Suprapubic skin (tissue), 4 donors: ENCODE data around the gene RASA3. TPM values are rescaled to one million over a fixed set of nuclear protein-coding genes. Genes with fewer than 3 reads are reported as not detected.
A peak's percentile ranks its signal among the peaks of the same experiment; 100 is the strongest.

Experiments
- DNase-seq, 2 donors: peaks; one replicate each; pipeline ENCODE4 v3.0.0-alpha.2; 2019; ENCODE audit warnings: low spot score in 2 of 2
- H3K27ac ChIP-seq: fragments of 200-600 bp; sonication (generic); one replicate; pipeline ENCODE4 v1.5.1; 2019
- H3K27me3 ChIP-seq: fragments of 200-600 bp; sonication (generic); one replicate; pipeline ENCODE4 v1.5.1; 2019
- H3K36me3 ChIP-seq: fragments of 200-600 bp; sonication (generic); one replicate; pipeline ENCODE4 v1.5.1; 2019
- H3K4me1 ChIP-seq: fragments of 200-600 bp; sonication (generic); one replicate; pipeline ENCODE4 v1.5.1; 2019
- H3K4me3 ChIP-seq: fragments of 200-600 bp; sonication (generic); one replicate; pipeline ENCODE4 v1.5.1; 2019; ENCODE audit warnings: mild to moderate bottlenecking
- H3K9me3 ChIP-seq: fragments of 200-600 bp; sonication (generic); one replicate; pipeline ENCODE4 v1.5.1; 2019
- EP300 ChIP-seq: sonication (generic); formaldehyde crosslinking; IDR thresholded peaks from one replicate; pipeline ENCODE4 v1.6.1; 2017; ENCODE audit warnings: antibody characterized with exemption
- POLR2A ChIP-seq, 2 donors: fragments of 450-650 bp; IDR thresholded peaks; one replicate each; pipeline ENCODE4 v1.6.1; 2017; ENCODE audit warnings: antibody characterized with exemption in 2 of 2, mild to moderate bottlenecking in 2 of 2, moderate library complexity in 2 of 2
- POLR2AphosphoS5 ChIP-seq, 3 donors: sonication (generic); formaldehyde crosslinking; IDR thresholded peaks; one replicate each; pipeline ENCODE4 v1.6.1; 2017; ENCODE audit warnings: antibody characterized with exemption in 3 of 3
- WGBS: methylation state at CpG from one replicate; pipeline ENCODE4 v1.1.5; 2018; 5-methylcytosine and 5-hydroxymethylcytosine counted together
- total RNA-seq, 4 donors: library from RNA; depleted of rRNA; stranded (reverse); fragments of >200 nt; gene quantifications; one replicate each; pipeline ENCODE4 v1.1.0, GENCODE V29; 2016
- TF ChIP-seq, protein P1 (sequence below), 2 donors: fragments of 200-600 bp in 1 of 2; fragments of 450-650 bp in 1 of 2; sonication (generic) in 1 of 2; IDR thresholded peaks; one replicate each; pipeline ENCODE4 v1.5.1; 2016 to 2019; ENCODE audit warnings: antibody characterized with exemption in 2 of 2, mild to moderate bottlenecking in 1 of 2, moderate library complexity in 1 of 2

The RASA3 gene
- total RNA-seq, 4 donors from 2014 or later, result 15.3 to 37.1 (median 16.4) TPM

DNA sequence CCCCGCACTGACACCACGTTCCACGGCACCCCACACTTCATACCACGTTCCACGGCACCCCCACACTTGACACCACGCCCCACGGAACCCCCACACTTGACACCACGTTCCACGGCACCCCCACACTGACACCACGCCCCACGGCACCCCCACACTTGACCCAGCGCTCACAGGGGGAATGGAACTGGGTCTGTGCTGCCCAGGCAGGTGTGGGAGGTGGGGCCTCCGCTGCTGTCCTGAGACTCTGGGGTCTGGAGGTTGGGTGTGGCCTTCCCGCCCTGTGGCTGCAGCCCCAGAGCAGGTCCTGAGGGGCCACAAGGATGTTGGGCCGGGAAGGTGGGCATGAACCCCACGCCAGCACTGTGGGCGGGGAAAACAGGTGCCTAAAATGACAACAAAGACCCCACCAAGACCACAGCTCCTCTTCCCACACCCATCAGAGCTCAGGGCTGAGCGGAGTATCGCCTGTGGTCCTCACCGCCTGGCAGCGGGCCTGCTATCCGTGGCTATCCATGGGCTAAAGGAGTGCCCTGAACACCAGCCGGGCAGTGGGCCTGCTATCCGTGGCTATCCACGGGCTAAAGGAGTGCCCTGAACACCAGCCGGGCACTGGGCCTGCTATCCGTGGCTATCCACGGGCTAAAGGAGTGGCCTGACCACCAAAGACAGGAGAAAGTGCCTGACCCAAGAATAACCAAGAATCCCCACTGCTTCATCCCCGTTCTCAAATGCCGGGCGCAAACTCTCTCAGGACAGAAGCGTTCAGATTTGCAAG lies 98.7 kb downstream of the RASA3 start:
- TF ChIP-seq, protein P1, sequence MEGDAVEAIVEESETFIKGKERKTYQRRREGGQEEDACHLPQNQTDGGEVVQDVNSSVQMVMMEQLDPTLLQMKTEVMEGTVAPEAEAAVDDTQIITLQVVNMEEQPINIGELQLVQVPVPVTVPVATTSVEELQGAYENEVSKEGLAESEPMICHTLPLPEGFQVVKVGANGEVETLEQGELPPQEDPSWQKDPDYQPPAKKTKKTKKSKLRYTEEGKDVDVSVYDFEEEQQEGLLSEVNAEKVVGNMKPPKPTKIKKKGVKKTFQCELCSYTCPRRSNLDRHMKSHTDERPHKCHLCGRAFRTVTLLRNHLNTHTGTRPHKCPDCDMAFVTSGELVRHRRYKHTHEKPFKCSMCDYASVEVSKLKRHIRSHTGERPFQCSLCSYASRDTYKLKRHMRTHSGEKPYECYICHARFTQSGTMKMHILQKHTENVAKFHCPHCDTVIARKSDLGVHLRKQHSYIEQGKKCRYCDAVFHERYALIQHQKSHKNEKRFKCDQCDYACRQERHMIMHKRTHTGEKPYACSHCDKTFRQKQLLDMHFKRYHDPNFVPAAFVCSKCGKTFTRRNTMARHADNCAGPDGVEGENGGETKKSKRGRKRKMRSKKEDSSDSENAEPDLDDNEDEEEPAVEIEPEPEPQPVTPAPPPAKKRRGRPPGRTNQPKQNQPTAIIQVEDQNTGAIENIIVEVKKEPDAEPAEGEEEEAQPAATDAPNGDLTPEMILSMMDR (IDR thresholded peaks at IDR 0.05), result no peak
- no peak for TF ChIP-seq POLR2A (IDR thresholded peaks at IDR 0.05)
- TF ChIP-seq EP300, result no peak
- TF ChIP-seq POLR2AphosphoS5 (IDR thresholded peaks at IDR 0.05), result no peak
- Histone ChIP-seq H3K36me3 (no peaks in the 10 kb centered on the region), H3K27ac (no peak overlapping the region), H3K9me3 (no peaks in the 10 kb centered on the region), H3K4me1 (peaks cover 41% of the 10 kb centered on the region), H3K4me3 (peak overlapping the region; percentile 16), H3K27me3 (no peaks in the 10 kb centered on the region)
- WGBS, result 88% methylated on average over 10 of the region's 32 CpGs
- no peak for DNase-seq

DNA sequence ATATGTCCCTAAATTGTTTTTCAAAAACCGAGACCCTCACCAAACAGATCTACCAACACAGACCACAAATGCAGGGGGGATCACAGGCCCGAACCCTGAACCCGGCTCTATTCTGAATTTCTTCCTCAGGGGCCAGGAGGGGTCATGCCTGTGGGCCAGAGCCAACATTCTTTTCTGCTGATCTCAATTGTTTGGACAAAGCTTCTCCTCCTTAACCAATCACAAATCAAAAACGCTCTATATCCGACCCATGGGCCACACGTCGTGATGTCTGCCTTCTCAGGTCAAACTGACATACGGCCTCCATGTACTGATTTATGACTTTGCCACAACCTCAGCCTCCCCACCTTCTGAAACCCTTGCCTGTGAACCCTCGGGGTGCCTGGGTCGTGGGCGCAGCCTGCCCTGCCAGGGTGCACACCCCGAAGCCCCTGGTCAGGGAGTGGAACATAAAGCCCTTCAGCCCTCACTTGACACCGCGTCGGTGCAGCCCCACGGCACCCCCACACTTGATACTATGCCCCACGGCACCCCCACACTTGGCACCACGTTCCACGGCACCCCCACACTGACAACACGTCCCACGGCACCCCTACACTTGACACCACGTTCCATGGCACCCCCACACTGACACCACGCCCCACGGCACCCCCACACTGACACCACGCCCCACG lies 100.2 kb downstream of the RASA3 start:
- peaks cover 36% of the 10 kb centered on the region for H3K4me1 ChIP-seq
- peak overlapping the region; percentile 58 for H3K27ac ChIP-seq
- no peak overlapping the region for H3K4me3 ChIP-seq
- no peak for DNase-seq
- no peaks in the 10 kb centered on the region for H3K36me3 ChIP-seq
- no peaks in the 10 kb centered on the region for H3K9me3 ChIP-seq
- WGBS, result 61% methylated on average over 25 of the region's 26 CpGs
- no peaks in the 10 kb centered on the region for H3K27me3 ChIP-seq
- TF ChIP-seq POLR2A (IDR thresholded peaks at IDR 0.05) (no peak), POLR2AphosphoS5 (IDR thresholded peaks at IDR 0.05) (no peak), EP300 (no peak)
- TF ChIP-seq, protein P1 (IDR thresholded peaks at IDR 0.05), result no peak

DNA sequence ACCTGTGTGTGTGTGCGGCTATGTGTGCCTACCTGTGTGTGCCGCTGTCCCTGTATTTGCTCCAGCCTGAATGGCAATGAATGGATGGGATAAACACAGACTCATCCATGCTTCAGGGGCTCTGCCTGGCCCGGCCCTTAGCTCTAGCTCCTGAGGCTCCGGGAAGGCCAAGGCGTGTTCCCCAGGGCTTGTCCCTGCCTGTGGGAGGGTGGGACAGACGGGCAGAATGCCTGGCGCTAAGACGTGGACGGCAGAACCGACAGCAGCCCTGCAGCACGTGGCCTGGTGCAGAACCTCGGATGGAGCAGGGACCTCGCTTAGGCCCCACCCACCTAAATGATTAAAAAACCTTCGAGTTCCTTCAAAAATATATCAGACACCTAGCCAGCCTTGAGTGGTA lies 100.8 kb downstream of the RASA3 start:
- H3K9me3 ChIP-seq, result no peaks in the 10 kb centered on the region
- H3K27me3 ChIP-seq, result no peaks in the 10 kb centered on the region
- TF ChIP-seq EP300 (no peak), POLR2AphosphoS5 (IDR thresholded peaks at IDR 0.05) (no peak), POLR2A (IDR thresholded peaks at IDR 0.05) (no peak)
- TF ChIP-seq, protein P1 (IDR thresholded peaks at IDR 0.05), result no peak
- no peaks in the 10 kb centered on the region for H3K36me3 ChIP-seq
- 33% methylated on average over 11 of the region's 14 CpGs for WGBS
- DNase-seq, result no peak
- H3K27ac ChIP-seq, result no peak overlapping the region
- peaks cover 33% of the 10 kb centered on the region for H3K4me1 ChIP-seq
- H3K4me3 ChIP-seq, result no peak overlapping the region

DNA sequence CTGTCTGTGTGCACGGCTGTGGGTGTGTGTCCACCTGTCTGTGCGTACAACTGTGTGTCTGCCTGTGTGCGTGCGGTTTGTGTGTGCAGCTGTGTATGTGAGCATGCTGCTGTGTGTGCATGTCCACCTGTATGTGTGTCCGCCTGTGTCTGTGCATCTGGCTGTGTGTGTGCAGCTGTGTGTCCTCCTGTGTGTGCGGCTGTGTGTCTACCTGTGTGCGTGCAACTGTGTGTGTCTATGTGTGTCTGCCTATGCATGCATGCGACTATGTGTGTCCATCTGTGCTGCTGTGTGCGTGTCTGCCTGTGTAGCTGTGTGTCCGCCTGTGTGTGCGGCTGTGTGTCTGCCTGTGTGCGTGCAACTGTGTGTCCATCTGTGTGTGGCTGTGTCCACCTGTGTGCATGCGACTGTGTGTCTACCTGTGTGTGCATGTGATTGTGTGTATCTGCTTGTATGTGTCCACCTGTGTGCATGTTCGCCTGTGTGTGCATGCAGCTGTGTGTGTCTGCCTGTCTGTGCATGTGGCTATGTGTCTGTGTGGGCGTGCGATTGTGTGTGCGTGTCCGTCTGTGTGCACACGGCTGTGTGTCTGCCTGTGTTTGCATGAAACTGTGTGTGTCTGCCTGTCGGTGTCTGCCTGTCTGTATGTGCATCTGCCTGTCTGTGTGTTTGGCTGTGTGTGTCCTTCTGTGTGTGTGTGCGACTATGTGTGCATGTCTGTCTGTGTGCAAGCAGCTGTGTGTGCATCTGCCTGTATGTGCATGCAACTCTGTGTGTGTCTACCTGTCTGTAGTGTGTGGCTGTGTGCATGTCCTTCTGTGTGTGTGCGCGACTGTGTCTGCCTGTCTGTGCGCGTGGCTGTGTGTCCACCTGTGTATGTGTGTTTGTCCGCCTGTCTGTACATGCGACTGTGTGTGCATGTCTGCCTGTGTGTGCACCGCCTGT lies 101.5 kb downstream of the RASA3 start:
- no peak for TF ChIP-seq POLR2A (IDR thresholded peaks at IDR 0.05)
- no peak for TF ChIP-seq POLR2AphosphoS5 (IDR thresholded peaks at IDR 0.05)
- TF ChIP-seq EP300, result no peak
- TF ChIP-seq, protein P1 (IDR thresholded peaks at IDR 0.05), result no peak
- no peak for DNase-seq
- H3K9me3 ChIP-seq, result no peaks in the 10 kb centered on the region
- 89% methylated on average over 19 of the region's 28 CpGs for whole genome bisulfite sequencing
- no peaks in the 10 kb centered on the region for H3K36me3 ChIP-seq
- no peaks in the 10 kb centered on the region for H3K27me3 ChIP-seq
- no peak overlapping the region for H3K4me3 ChIP-seq
- H3K4me1 ChIP-seq, result peaks cover 34% of the 10 kb centered on the region
- no peak overlapping the region for H3K27ac ChIP-seq
